Measurements from ENCODE around the gene KIF6. TPM values are rescaled to one million over a fixed set of nuclear protein-coding genes. Genes with fewer than 3 reads are reported as not detected.

Gene KIF6
- total RNA-seq, 4 donors from 2014 or later = 0.83 to 2.6 (median 1.1) TPM

GRCh38 chr6:39466631-39467030 is 258.6 kb downstream of the KIF6 start:
- no peaks in the 10 kb centered on the region for H3K36me3 ChIP-seq
- TF ChIP-seq POLR2AphosphoS5 (IDR thresholded peaks at IDR 0.05) (no peak), EP300 (IDR thresholded peaks at IDR 0.05) (no peak), POLR2A (IDR thresholded peaks at IDR 0.05; ENCODE audit: low read depth) (no peak)
- TF ChIP-seq, protein P1, sequence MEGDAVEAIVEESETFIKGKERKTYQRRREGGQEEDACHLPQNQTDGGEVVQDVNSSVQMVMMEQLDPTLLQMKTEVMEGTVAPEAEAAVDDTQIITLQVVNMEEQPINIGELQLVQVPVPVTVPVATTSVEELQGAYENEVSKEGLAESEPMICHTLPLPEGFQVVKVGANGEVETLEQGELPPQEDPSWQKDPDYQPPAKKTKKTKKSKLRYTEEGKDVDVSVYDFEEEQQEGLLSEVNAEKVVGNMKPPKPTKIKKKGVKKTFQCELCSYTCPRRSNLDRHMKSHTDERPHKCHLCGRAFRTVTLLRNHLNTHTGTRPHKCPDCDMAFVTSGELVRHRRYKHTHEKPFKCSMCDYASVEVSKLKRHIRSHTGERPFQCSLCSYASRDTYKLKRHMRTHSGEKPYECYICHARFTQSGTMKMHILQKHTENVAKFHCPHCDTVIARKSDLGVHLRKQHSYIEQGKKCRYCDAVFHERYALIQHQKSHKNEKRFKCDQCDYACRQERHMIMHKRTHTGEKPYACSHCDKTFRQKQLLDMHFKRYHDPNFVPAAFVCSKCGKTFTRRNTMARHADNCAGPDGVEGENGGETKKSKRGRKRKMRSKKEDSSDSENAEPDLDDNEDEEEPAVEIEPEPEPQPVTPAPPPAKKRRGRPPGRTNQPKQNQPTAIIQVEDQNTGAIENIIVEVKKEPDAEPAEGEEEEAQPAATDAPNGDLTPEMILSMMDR (IDR thresholded peaks at IDR 0.05) = no peak
- no peak overlapping the region for H3K4me3 ChIP-seq
- no peak overlapping the region for H3K27ac ChIP-seq (replicated peaks in 1 of 4)
- no peaks in the 10 kb centered on the region for H3K27me3 ChIP-seq
- peaks cover 0 to 8% (median 3%) of the 10 kb centered on the region in 4 donors for H3K9me3 ChIP-seq
- WGBS = 70% methylated on average over 1 of the region's 1 CpG
- peaks cover 0 to 6% (median 3%) of the 10 kb centered on the region in 4 donors for H3K4me1 ChIP-seq
- intact Hi-C loops (cut with DNase I) = no loop called here
- DNase-seq (ENCODE audit: extremely low spot score) = no peak

DNA sequence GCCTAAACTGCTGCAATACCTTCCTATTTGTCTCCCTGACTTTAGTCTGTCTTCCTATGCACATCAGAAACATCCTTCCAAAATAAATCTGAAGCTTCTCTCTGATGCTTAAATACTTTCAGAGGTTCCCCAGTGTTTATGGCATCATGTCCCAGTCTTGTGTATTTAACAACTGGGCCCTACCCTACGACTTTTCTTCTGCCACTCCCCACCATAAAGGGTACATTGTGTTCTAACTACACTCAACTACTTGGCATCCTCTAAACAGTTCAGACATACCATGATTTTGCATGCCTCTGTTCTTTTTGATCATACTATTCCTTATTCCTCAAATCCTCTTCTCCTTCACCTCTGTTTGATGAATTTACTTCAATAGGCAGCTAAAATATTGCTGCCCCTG is 259.7 kb downstream of the KIF6 start:
- Histone ChIP-seq H3K9me3 (peaks cover 0 to 8% (median 3%) of the 10 kb centered on the region in 4 donors), H3K36me3 (no peaks in the 10 kb centered on the region), H3K4me3 (no peak overlapping the region), H3K27ac (replicated peaks in 1 of 4) (no peak overlapping the region), H3K27me3 (no peaks in the 10 kb centered on the region), H3K4me1 (peaks cover 0 to 3% (median 0%) of the 10 kb centered on the region in 4 donors)
- intact Hi-C loops (cut with DNase I) = no loop called here
- TF ChIP-seq, protein P1 (IDR thresholded peaks at IDR 0.05) = no peak
- TF ChIP-seq POLR2A (IDR thresholded peaks at IDR 0.05; ENCODE audit: low read depth) (no peak), POLR2AphosphoS5 (IDR thresholded peaks at IDR 0.05) (no peak), EP300 (IDR thresholded peaks at IDR 0.05) (no peak)
- DNase-seq (ENCODE audit: extremely low spot score) = no peak
- 82% methylated on average over 1 of the region's 1 CpG for WGBS

DNA sequence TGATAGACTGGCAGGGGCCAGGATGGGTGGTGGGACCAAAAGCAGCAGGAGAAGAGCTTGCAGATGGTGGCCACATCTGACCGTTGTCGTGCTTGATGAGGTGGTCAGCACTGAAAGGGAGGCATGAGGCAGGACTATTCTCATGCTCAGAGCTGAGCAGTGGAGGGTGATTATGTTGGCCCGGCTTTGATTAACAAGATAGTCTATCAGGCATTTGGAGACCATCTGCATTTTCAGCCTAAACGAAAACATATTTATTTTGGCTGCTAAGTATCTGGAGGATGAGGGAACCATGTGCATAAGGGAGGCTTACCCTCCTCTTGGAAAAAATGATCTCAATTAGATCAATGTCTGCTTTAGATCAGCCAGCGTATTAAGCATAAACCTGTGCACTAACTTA is 261.1 kb downstream of the KIF6 start:
- no peak for TF ChIP-seq POLR2A (IDR thresholded peaks at IDR 0.05; ENCODE audit: low read depth)
- no peak for TF ChIP-seq EP300 (IDR thresholded peaks at IDR 0.05)
- TF ChIP-seq, protein P1 (IDR thresholded peaks at IDR 0.05) = no peak
- no peak for TF ChIP-seq POLR2AphosphoS5 (IDR thresholded peaks at IDR 0.05)
- no peak for DNase-seq (ENCODE audit: extremely low spot score)
- no peak overlapping the region for H3K27ac ChIP-seq (replicated peaks in 1 of 4)
- H3K4me1 ChIP-seq = no peaks in the 10 kb centered on the region
- no peaks in the 10 kb centered on the region for H3K36me3 ChIP-seq
- WGBS = 88% methylated on average over 5 of the region's 5 CpGs
- no peaks in the 10 kb centered on the region for H3K27me3 ChIP-seq
- H3K9me3 ChIP-seq = peaks cover 0 to 8% (median 3%) of the 10 kb centered on the region in 4 donors
- intact Hi-C loops (cut with DNase I) = no loop called here
- no peak overlapping the region for H3K4me3 ChIP-seq

GRCh38 chr6:39453956-39454524 is 271.2 kb downstream of the KIF6 start:
- no peak overlapping the region for H3K27ac ChIP-seq (replicated peaks in 1 of 4)
- TF ChIP-seq EP300 (IDR thresholded peaks at IDR 0.05) (no peak), POLR2AphosphoS5 (IDR thresholded peaks at IDR 0.05) (no peak), POLR2A (IDR thresholded peaks at IDR 0.05; ENCODE audit: low read depth) (no peak)
- TF ChIP-seq, protein P1 (IDR thresholded peaks at IDR 0.05) = no peak
- peaks cover 0 to 16% (median 11%) of the 10 kb centered on the region in 4 donors for H3K4me1 ChIP-seq
- 88% methylated on average over 2 of the region's 2 CpGs for WGBS
- H3K4me3 ChIP-seq = no peak overlapping the region
- no peaks in the 10 kb centered on the region for H3K36me3 ChIP-seq
- DNase-seq (ENCODE audit: extremely low spot score) = no peak
- intact Hi-C loops (cut with DNase I) = no loop called here
- peaks cover 0 to 7% (median 0%) of the 10 kb centered on the region in 4 donors for H3K9me3 ChIP-seq
- H3K27me3 ChIP-seq = no peaks in the 10 kb centered on the region

GRCh38 chr6:39453241-39453640 is 272.0 kb downstream of the KIF6 start:
- Histone ChIP-seq H3K27me3 (no peaks in the 10 kb centered on the region), H3K9me3 (peaks cover 0 to 7% (median 0%) of the 10 kb centered on the region in 4 donors), H3K27ac (replicated peaks in 1 of 4) (no peak overlapping the region), H3K4me1 (peaks cover 0 to 16% (median 11%) of the 10 kb centered on the region in 4 donors), H3K4me3 (no peak overlapping the region), H3K36me3 (no peaks in the 10 kb centered on the region)
- intact Hi-C loops (cut with DNase I) = no loop called here
- TF ChIP-seq EP300 (IDR thresholded peaks at IDR 0.05) = no peak
- no peak for TF ChIP-seq POLR2A (IDR thresholded peaks at IDR 0.05; ENCODE audit: low read depth)
- no peak for TF ChIP-seq POLR2AphosphoS5 (IDR thresholded peaks at IDR 0.05)
- TF ChIP-seq, protein P1 (IDR thresholded peaks at IDR 0.05) = no peak
- no peak for DNase-seq (ENCODE audit: extremely low spot score)
- 33% methylated on average over 5 of the region's 5 CpGs for WGBS

Data from esophagus muscularis mucosa (tissue), 4 donors.